ENCODE results near the gene IGF2BP1. TPM values are rescaled to one million over a fixed set of nuclear protein-coding genes. Genes with fewer than 3 reads are reported as not detected.
"Not testable (repeated sequence)": the region's sequence is repeated elsewhere in the genome, so short reads cannot be mapped to it uniquely, and the experiment has no call there.

The IGF2BP1 gene
- total RNA-seq, 1 experiment from 2014 or later: 8.6 TPM

- in situ Hi-C loops (cut with HindIII; ENCODE audit: low pct_unique_long_range_greater_than_20kb, low sequenced_read_pairs): no loop called here
- no peak for DNase-seq (ENCODE audit: low read depth, low spot score)
Measured at GRCh38 chr17:49013311-49014213, 16.4 kb downstream of the IGF2BP1 start.

GRCh38 chr17:49015179-49015923 is 18.2 kb downstream of the IGF2BP1 start:
- DNase-seq (ENCODE audit: low read depth, low spot score): no peak
- in situ Hi-C loops (cut with HindIII; ENCODE audit: low pct_unique_long_range_greater_than_20kb, low sequenced_read_pairs): no loop called here

GRCh38 chr17:49015924-49016774 is 19.0 kb downstream of the IGF2BP1 start:
- DNase-seq (ENCODE audit: low read depth, low spot score): no peak
- in situ Hi-C loops (cut with HindIII; ENCODE audit: low pct_unique_long_range_greater_than_20kb, low sequenced_read_pairs): no loop called here

GRCh38 chr17:49016775-49017463 is 19.7 kb downstream of the IGF2BP1 start:
- peak; percentile 48 for DNase-seq (ENCODE audit: low read depth, low spot score)
- in situ Hi-C loops (cut with HindIII; ENCODE audit: low pct_unique_long_range_greater_than_20kb, low sequenced_read_pairs): no loop called here

GRCh38 chr17:49018116-49018612 is 21.0 kb downstream of the IGF2BP1 start:
- in situ Hi-C loops (cut with HindIII; ENCODE audit: low pct_unique_long_range_greater_than_20kb, low sequenced_read_pairs): no loop called here
- DNase-seq (ENCODE audit: low read depth, low spot score): no peak

- DNase-seq (ENCODE audit: low read depth, low spot score): no peak
- in situ Hi-C loops (cut with HindIII; ENCODE audit: low pct_unique_long_range_greater_than_20kb, low sequenced_read_pairs): no loop called here
Measured at GRCh38 chr17:49018748-49019147, 21.6 kb downstream of the IGF2BP1 start.

GRCh38 chr17:49020609-49021008 is 23.4 kb downstream of the IGF2BP1 start:
- in situ Hi-C loops (cut with HindIII; ENCODE audit: low pct_unique_long_range_greater_than_20kb, low sequenced_read_pairs): no loop called here
- DNase-seq (ENCODE audit: low read depth, low spot score): no peak

- in situ Hi-C loops (cut with HindIII; ENCODE audit: low pct_unique_long_range_greater_than_20kb, low sequenced_read_pairs): no loop called here
Measured at GRCh38 chr17:49021095-49021767, 24.0 kb downstream of the IGF2BP1 start.

GRCh38 chr17:49021768-49022103 is 24.6 kb downstream of the IGF2BP1 start:
- in situ Hi-C loops (cut with HindIII; ENCODE audit: low pct_unique_long_range_greater_than_20kb, low sequenced_read_pairs): no loop called here
- no peak for DNase-seq (ENCODE audit: low read depth, low spot score)

More at GRCh38 chr17:49021095-49021767, 24.0 kb downstream of the IGF2BP1 start:
- DNase-seq (ENCODE audit: low read depth, low spot score): no peak

GRCh38 chr17:49022391-49022941 is 25.3 kb downstream of the IGF2BP1 start:
- DNase-seq (ENCODE audit: low read depth, low spot score): no peak
- in situ Hi-C loops (cut with HindIII; ENCODE audit: low pct_unique_long_range_greater_than_20kb, low sequenced_read_pairs): no loop called here

- no peak for DNase-seq (ENCODE audit: low read depth, low spot score)
Measured at GRCh38 chr17:49024523-49024922, 27.3 kb downstream of the IGF2BP1 start.

GRCh38 chr17:49026447-49026846 is 29.3 kb downstream of the IGF2BP1 start:
- DNase-seq (ENCODE audit: low read depth, low spot score); in situ Hi-C loops (cut with HindIII; ENCODE audit: low pct_unique_long_range_greater_than_20kb, low sequenced_read_pairs): not testable (repeated sequence)

More at GRCh38 chr17:49024523-49024922, 27.3 kb downstream of the IGF2BP1 start:
- in situ Hi-C loops (cut with HindIII; ENCODE audit: low pct_unique_long_range_greater_than_20kb, low sequenced_read_pairs): no loop called here

GRCh38 chr17:49028271-49028670 is 31.1 kb downstream of the IGF2BP1 start:
- in situ Hi-C loops (cut with HindIII; ENCODE audit: low pct_unique_long_range_greater_than_20kb, low sequenced_read_pairs): no loop called here

GRCh38 chr17:49029801-49030200 is 32.6 kb downstream of the IGF2BP1 start:
- in situ Hi-C loops (cut with HindIII; ENCODE audit: low pct_unique_long_range_greater_than_20kb, low sequenced_read_pairs): no loop called here
- no peak for DNase-seq (ENCODE audit: low read depth, low spot score)

More at GRCh38 chr17:49028271-49028670, 31.1 kb downstream of the IGF2BP1 start:
- no peak for DNase-seq (ENCODE audit: low read depth, low spot score)

- DNase-seq (ENCODE audit: low read depth, low spot score): peak; percentile 86
- in situ Hi-C loops (cut with HindIII; ENCODE audit: low pct_unique_long_range_greater_than_20kb, low sequenced_read_pairs): no loop called here
Measured at GRCh38 chr17:49031965-49032928, 35.1 kb downstream of the IGF2BP1 start.
